Sciatic nerve (tissue), 2 donors: Measurements from ENCODE around the gene RALGDS. TPM values are rescaled to one million over a fixed set of nuclear protein-coding genes. Genes with fewer than 3 reads are reported as not detected.
"Not testable (repeated sequence)": the region's sequence is repeated elsewhere in the genome, so short reads cannot be mapped to it uniquely, and the experiment has no call there.

Experiments used
- ATAC-seq: fragments of 200-7000 bp; cut with Tn5 transposase; one replicate; pipeline ENCODE4 v1.9.1; 2020; ENCODE audit warnings: mild to moderate bottlenecking, moderate library complexity
- DNase-seq: peaks from one replicate; pipeline ENCODE4 v3.0.0-alpha.2; 2020; ENCODE audit warnings: low spot score
- intact Hi-C: fragments of 100-400 bp; cut with DNase I; formaldehyde crosslinking; loops from one replicate; pipeline ENCODE4 v1.14.2; 2022
- total RNA-seq: library from RNA; stranded (reverse); fragmentation: NEBNext Ultra II Directional; extraction: Animal tissue kit (Norgen Biotek cat#: 25700); gene quantifications from one replicate; pipeline ENCODE4 v1.2.1, GENCODE V29; 2021
- donor health status: DM: no; HTN: no; CAD: no.
- donor health status: DM: no; HTN: no; CAD: no.

The RALGDS gene
- total RNA-seq, 1 donor from 2014 or later = 59.7 TPM

DNA sequence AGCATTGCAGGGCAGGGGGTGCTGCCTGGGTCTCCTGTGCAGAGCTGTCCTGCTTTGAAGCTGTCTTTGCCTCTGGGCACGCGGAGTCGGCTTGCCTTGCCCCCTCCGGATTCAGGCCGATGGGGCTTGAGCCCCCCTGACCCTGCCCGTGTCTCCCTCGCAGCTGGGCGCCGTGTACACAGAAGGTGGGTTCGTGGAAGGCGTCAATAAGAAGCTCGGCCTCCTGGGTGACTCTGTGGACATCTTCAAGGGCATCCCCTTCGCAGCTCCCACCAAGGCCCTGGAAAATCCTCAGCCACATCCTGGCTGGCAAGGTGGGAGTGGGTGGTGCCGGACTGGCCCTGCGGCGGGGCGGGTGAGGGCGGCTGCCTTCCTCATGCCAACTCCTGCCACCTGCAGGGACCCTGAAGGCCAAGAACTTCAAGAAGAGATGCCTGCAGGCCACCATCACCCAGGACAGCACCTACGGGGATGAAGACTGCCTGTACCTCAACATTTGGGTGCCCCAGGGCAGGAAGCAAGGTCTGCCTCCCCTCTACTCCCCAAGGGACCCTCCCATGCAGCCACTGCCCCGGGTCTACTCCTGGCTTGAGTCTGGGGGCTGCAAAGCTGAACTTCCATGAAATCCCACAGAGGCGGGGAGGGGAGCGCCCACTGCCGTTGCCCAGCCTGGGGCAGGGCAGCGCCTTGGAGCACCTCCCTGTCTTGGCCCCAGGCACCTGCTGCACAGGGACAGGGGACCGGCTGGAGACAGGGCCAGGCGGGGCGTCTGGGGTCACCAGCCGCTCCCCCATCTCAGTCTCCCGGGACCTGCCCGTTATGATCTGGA lies 56.6 kb downstream of the RALGDS start:
- intact Hi-C loops = loop anchor here (2.0 kb wide), 1 partner anchor 22 kb away; no protein-coding TSS in a partner anchor
- ATAC-seq (peak; percentile 20), DNase-seq (no peak)

- intact Hi-C loops = loop anchor here (2.0 kb wide), 1 partner anchor 21 kb away; no protein-coding TSS in a partner anchor
- ATAC-seq (no peak), DNase-seq (no peak)
Measured at GRCh38 chr9:133063500-133064231, 57.4 kb downstream of the RALGDS start.

DNA sequence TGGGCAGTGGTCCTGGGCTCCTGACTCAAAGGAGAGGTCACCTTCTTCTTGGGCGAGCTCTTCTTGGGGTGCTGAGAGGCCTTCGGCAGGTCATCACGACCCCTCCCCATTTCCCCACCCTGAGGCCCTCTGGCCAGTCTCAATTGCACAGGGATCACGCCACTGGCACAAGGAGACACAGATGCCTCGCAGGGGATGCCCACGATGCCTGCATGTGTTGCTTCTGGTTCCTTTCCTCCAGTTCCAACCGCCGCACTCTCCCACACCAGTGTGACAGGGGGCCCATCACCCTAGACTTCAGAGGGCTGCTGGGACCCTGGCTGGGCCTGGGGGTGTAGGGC lies 57.9 kb downstream of the RALGDS start:
- DNase-seq (no peak), ATAC-seq (no peak)
- intact Hi-C loops = no loop called here

- DNase-seq, intact Hi-C loops, ATAC-seq: not testable (repeated sequence)
Measured at GRCh38 chr9:133062569-133062968, 58.5 kb downstream of the RALGDS start.

DNA sequence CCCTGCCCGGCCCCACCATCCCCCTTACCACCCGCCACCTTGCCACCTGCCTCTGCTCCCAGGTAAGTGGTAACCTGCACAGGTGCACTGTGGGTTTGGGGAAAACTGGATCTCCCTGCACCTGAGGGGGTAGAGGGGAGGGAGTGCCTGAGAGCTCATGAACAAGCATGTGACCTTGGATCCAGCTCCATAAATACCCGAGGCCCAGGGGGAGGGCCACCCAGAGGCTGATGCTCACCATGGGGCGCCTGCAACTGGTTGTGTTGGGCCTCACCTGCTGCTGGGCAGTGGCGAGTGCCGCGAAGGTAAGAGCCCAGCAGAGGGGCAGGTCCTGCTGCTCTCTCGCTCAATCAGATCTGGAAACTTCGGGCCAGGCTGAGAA lies 59.3 kb downstream of the RALGDS start, which contains the start of gene CEL:
CEL (plus strand) TSS at position 218 of the 382 bp plus-strand sequence; CDS start at position 240, 22 bp downstream.
- intact Hi-C loops, ATAC-seq, DNase-seq: not testable (repeated sequence)

GRCh38 chr9:133061019-133061763 lies 59.8 kb downstream of the RALGDS start:
- ATAC-seq, intact Hi-C loops, DNase-seq: not testable (repeated sequence)

GRCh38 chr9:133060417-133060841 lies 60.6 kb downstream of the RALGDS start:
- no peak for ATAC-seq

GRCh38 chr9:133059623-133060022 lies 61.4 kb downstream of the RALGDS start:
- intact Hi-C loops = no loop called here
- DNase-seq (no peak), ATAC-seq (no peak)

More at GRCh38 chr9:133060417-133060841, 60.6 kb downstream of the RALGDS start:
- intact Hi-C loops = no loop called here
- no peak for DNase-seq

DNA sequence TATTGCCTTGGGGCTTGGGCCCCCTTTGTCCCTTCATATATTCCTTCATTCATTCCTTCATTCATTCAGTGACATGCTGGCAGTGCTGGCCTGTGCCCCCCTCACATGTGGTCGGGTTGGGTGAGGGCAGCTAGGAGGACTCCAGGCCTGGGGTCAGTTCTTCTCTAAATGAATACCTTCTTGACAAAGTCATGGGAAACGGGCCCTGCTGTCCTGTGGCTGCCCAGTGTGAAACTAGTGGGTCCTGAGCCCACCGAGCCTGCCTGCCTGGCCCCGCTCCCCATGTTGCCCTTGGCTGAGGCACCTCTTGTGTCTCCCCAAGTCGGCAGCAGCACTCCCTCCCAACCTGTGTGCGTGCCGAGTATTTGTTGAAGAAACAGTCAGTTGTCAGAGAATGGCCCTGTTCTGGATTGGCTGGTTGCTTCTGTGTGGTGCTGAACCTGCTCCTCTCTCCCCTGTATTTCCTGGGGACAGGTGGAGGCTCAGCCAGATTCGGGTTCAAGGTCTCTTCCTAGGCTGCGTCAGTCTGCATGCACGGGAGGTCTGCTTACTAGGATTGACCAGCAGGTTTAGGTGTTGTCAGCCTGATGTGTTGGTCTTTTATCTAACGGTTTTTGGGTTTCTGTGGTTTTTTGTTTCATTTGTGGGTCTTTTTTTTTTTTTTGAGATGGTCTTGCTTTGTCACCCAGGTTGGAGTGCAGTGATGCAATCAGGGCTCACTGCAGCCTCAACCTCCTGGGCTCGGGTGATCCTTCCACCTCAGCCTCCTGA lies 62.3 kb downstream of the RALGDS start:
- intact Hi-C loops = no loop called here
- DNase-seq = no peak
- ATAC-seq = no peak

DNA sequence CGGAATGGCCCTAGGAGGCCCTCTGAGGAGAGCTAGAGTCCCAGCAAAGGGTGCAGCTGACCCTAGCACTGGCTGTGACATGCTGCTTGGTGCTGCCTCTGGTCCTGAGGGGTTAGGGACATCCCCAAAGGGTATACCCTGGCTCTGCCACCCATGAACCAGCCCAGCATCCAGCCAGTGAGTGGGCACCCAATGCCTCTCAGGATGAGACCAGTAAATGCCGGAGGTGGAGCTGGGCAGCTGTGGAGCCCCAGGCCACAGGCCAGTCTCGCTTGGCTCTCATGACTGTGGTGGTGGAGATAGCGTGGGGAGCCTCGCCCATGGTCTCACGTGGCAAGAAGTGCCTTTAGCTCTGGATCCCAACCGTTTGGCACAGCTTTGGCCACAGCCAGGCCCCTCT lies 63.0 kb downstream of the RALGDS start:
- no peak for DNase-seq
- intact Hi-C loops = no loop called here

DNA sequence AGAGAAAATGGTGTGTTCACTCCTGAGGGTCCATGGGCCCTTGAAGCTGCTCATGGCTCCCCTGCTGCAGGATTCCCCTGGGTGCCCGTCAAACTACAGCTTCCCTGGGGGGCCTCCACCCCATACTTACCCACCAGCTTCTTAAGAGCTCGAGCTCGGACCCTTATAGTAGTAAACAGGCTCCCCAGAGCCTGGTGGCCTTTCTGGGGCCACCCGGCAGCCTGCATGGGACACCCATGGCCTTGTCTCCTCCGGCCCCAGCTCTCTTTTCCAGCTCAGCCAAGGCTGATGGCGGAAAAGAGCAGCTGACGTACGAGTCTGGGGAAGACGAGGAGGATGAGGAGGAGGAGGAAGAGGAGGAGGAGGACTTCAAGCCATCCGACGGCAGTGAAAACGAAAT lies 63.5 kb downstream of the RALGDS start:
- intact Hi-C loops = no loop called here
- DNase-seq = no peak
- ATAC-seq = no peak

More for the DNA sequence above, 63.0 kb downstream of the RALGDS start:
- no peak for ATAC-seq

DNA sequence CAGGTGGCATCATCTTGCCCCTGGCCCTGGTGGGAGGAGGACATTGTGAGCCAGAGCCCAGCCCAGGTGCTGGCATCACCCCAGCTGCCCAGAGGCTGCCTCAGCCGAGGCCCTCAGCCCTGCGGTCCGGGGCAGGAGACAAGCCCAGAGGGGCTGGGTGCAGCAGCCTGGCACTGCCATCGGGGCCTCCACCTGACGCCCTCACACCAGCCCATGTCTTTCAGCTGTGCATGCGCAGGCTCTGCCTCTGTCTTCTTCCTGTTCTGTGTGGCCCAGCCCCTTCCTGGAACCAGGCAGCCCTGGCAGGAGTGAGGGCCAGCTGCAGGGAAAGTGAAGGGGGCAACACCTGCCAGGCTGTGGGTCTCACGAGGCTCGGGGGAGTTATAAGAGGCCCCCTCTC lies 64.0 kb downstream of the RALGDS start:
- intact Hi-C loops = no loop called here
- DNase-seq (no peak), ATAC-seq (no peak)

- intact Hi-C loops = no loop called here
- ATAC-seq = no peak
- DNase-seq = no peak
Measured at GRCh38 chr9:133056533-133056932, 64.5 kb downstream of the RALGDS start.

GRCh38 chr9:133055788-133056420 lies 65.1 kb downstream of the RALGDS start:
- no peak for ATAC-seq
- intact Hi-C loops = no loop called here
- no peak for DNase-seq

- ATAC-seq (no peak), DNase-seq (no peak)
- intact Hi-C loops = no loop called here
Measured at GRCh38 chr9:133054966-133055365, 66.1 kb downstream of the RALGDS start.

GRCh38 chr9:133054194-133054890 lies 66.7 kb downstream of the RALGDS start:
- ATAC-seq = no peak
- DNase-seq = no peak
- intact Hi-C loops = no loop called here

- DNase-seq (no peak), ATAC-seq (no peak)
- intact Hi-C loops = no loop called here
Measured at GRCh38 chr9:133051966-133052539, 69.0 kb downstream of the RALGDS start.
